Heart left ventricle (tissue), 16 donors: ENCODE data around the gene ITPR2. TPM values are rescaled to one million over a fixed set of nuclear protein-coding genes. Genes with fewer than 3 reads are reported as not detected.
A peak's percentile ranks its signal among the peaks of the same experiment; 100 is the strongest.

Source experiments
- ATAC-seq, 4 donors: fragments of 200-7000 bp; cut with Tn5 transposase; one replicate each; pipeline ENCODE4 v1.9.1; 2020 to 2022; ENCODE audit warnings: moderate library complexity in 4 of 4, mild to moderate bottlenecking in 3 of 4, moderate number of reproducible peaks in 1 of 4
- DNase-seq, 5 donors: peaks; one replicate each; pipeline ENCODE4 v3.0.0-alpha.2; 2020
- H3K27ac ChIP-seq, 12 donors: fragments of 200-600 bp; sonication (generic) in 4 of 12; one replicate each; pipeline versions ENCODE4 v1.5.0 to v1.8.0; 2016 to 2022; ENCODE audit warnings: mild to moderate bottlenecking in 2 of 12
- H3K27me3 ChIP-seq, 9 donors: fragments of 200-600 bp; sonication (generic) in 2 of 9; one replicate each; pipeline versions ENCODE4 v1.5.1 to v1.8.0; 2016 to 2022; ENCODE audit warnings: mild to moderate bottlenecking in 3 of 9
- H3K36me3 ChIP-seq, 9 donors: fragments of 200-600 bp; sonication (generic) in 2 of 9; one replicate each; pipeline versions ENCODE4 v1.5.0 to v1.8.0; 2018 to 2022; ENCODE audit warnings: mild to moderate bottlenecking in 2 of 9
- H3K4me1 ChIP-seq, 12 donors: fragments of 200-600 bp; sonication (generic) in 4 of 12; one replicate each; pipeline versions ENCODE4 v1.5.0 to v1.8.0; 2016 to 2022; ENCODE audit warnings: mild to moderate bottlenecking in 3 of 12
- H3K4me3 ChIP-seq, 12 donors: fragments of 200-600 bp; sonication (generic) in 4 of 12; one replicate each; pipeline versions ENCODE4 v1.5.0 to v1.8.0; 2017 to 2022; ENCODE audit warnings: mild to moderate bottlenecking in 9 of 12, moderate library complexity in 4 of 12
- H3K9me3 ChIP-seq, 12 donors: fragments of 200-600 bp; sonication (generic) in 4 of 12; one replicate each; pipeline versions ENCODE4 v1.5.0 to v1.8.0; 2016 to 2022; ENCODE audit warnings: mild to moderate bottlenecking in 1 of 12
- CTCF ChIP-seq, 12 donors: fragments of 200-600 bp; sonication (generic) in 4 of 12; IDR thresholded peaks; one replicate each; pipeline versions ENCODE4 v1.5.0 to v1.8.0; 2018 to 2022; ENCODE audit warnings: antibody characterized with exemption in 12 of 12, mild to moderate bottlenecking in 5 of 12
- POLR2A ChIP-seq, 2 donors: fragments of 450-650 bp; IDR thresholded peaks; one replicate each; pipeline ENCODE4 v1.6.1; 2017; ENCODE audit warnings: antibody characterized with exemption in 2 of 2, mild to moderate bottlenecking in 2 of 2, moderate library complexity in 2 of 2
- WGBS, 4 donors: extraction: QIAGEN DNeasy Blood & Tissue Kit in 2 of 4; methylation state at CpG; one replicate each; pipeline versions ENCODE4 v1.1.5 to v1.1.7; 2013 to 2018; 5-methylcytosine and 5-hydroxymethylcytosine counted together
- intact Hi-C, 10 donors: fragments of 100-400 bp; cut with DNase I; formaldehyde crosslinking; loops; one replicate each; pipeline versions ENCODE4 v1.11.1 to v1.14.2; 2022
- polyA plus RNA-seq, 2 donors: library from polyadenylated mRNA; stranded (reverse); fragments of 200-250 nt; gene quantifications; one replicate each; pipeline ENCODE4 v1.2.3, GENCODE V29; 2013
- total RNA-seq, 9 donors: library from RNA; depleted of rRNA in 2 of 9; stranded (reverse); fragments of >200 nt in 2 of 9; fragmentation: NEBNext Ultra II Directional in 3 of 9; extraction: Animal tissue kit (Norgen Biotek cat#: 25700) in 3 of 9; gene quantifications; one replicate each; pipeline versions ENCODE4 v1.1.0 to v1.2.4, GENCODE V29; 2016 to 2023
- donor health status: ischemic (EF 13 %, LVEDD 7.1; RV severe dilation, severe dysfunction).
- donor health status: healthy with polysubstance abuse.
- donor health status: DM: no; HTN: yes; CAD: no.
- donor health status: DM: no; HTN: no; CAD: no.
- donor health status: ischemic (EF 25% LVEDD 6.9; RV normal size, moderate dysfunction).
- donor health status: ischemic (EF 25% LVEDD 5.7; RV mildly dilated, moderate dysfunction).
- donor health status: healthy.
- donor health status: DM: yes; HTN: yes; CAD: no.
- donor health status: ischemic (EF 35%, LVEDD 5.7; RV mildly dilated, moderate dysfunction).
- donor health status: nonischemic (EF 11% LVEDD 7.7; RV severe dilation, severe dysfunction).
- donor health status: DM: yes; HTN: yes; CAD: no.
- donor health status: PGD.
- donor health status: ischemic (EF 29% LVEDD 5.4; RV normal size, mild dysfunction).
- donor health status: nonischemic (EF 23%, LVEDD 6.1; RV moderate dilation, normal function).

ITPR2 gene
- total and polyA plus RNA-seq, 11 donors, result 3.4 to 45.6 (median 11.8) TPM

DNA sequence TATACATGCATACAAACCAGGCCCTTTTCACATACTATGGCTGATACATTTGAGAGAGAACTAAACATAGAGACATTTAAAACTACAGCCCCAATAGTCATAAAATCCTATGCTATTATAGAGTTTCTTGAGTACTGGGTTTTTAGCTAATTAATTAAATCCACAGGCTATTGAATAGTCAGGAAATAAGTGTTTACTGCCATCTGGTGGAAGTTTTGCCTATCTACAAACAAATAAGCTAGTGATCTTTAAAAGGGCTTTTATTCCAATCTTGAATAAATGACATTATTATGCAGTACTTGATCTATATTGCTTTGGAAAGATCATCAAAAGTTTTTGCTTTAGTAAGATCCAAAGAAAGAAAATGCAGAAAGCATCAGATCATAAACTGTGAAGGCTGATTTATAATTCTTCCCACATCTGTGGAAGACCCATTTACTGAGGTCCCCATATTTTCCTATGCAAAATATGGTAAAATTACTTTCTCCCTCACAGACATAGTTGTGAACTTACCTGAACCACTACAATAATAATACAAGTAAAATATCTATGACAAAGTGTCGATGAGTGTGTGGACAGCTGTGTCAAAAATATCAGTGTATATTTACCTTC, 131.3 kb downstream of the ITPR2 start:
- no peaks in the 10 kb centered on the region for H3K27me3 ChIP-seq
- intact Hi-C loops, result loop anchor here in 4 of 10 donors (5.0 kb wide), 4 partner anchors 131 to 1264 kb away; partner anchors contain the start of gene ITPR2 (in 1 of the 4)
- 82 to 98% (median 96%) methylated on average over 1 of the region's 1 CpG for WGBS, 4 donors
- peaks cover 0 to 31% (median 12%) of the 10 kb centered on the region in 12 donors for H3K4me1 ChIP-seq
- ATAC-seq, result no peak
- TF ChIP-seq POLR2A (IDR thresholded peaks at IDR 0.05), result no peak
- TF ChIP-seq CTCF (IDR thresholded peaks at IDR 0.05), result peak; percentile 50 to 74 (median 64)
- DNase-seq, result no peak
- no peak overlapping the region for H3K4me3 ChIP-seq
- H3K9me3 ChIP-seq, result no peaks in the 10 kb centered on the region
- peaks cover 0 to 21% (median 4%) of the 10 kb centered on the region in 9 donors for H3K36me3 ChIP-seq
- no peak overlapping the region for H3K27ac ChIP-seq

DNA sequence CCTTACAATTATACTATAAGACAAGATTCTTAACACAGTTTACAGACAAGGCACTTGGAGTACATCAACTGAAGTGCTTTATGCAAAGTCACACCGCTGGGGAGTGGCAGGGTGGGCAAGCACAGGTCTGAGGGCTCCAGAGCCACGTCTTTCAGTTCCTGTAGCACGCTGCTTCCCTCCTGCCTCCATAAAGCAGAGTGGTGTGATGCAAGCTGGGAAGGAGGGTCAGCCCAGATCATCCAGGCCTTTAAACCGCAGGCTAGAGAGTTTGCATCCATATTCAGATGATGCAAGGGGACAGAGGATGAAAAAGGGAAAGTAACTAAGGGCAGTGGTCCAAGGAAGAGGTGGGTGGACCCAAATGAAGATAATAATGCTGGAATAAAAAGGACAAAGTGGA, 132.6 kb downstream of the ITPR2 start:
- no peak for DNase-seq
- Histone ChIP-seq H3K27ac (no peak overlapping the region), H3K4me1 (peaks cover 0 to 25% (median 12%) of the 10 kb centered on the region in 12 donors), H3K27me3 (no peaks in the 10 kb centered on the region), H3K36me3 (peaks cover 0 to 34% (median 12%) of the 10 kb centered on the region in 9 donors), H3K9me3 (no peaks in the 10 kb centered on the region), H3K4me3 (no peak overlapping the region)
- TF ChIP-seq POLR2A (IDR thresholded peaks at IDR 0.05) (no peak), CTCF (IDR thresholded peaks at IDR 0.05) (no peak)
- 84 to 93% (median 87%) methylated on average over 4 of the region's 4 CpGs for WGBS, 4 donors
- ATAC-seq, result no peak
- intact Hi-C loops, result loop anchor here in 4 of 10 donors (5.0 kb wide), 4 partner anchors 132 to 1263 kb away; partner anchors contain the start of gene ITPR2 (in 1 of the 4)

GRCh38 chr12:26699237-26699636, 133.8 kb downstream of the ITPR2 start:
- intact Hi-C loops, result loop anchor here in 1 of 10 donors (5.0 kb wide), 1 partner anchor 602 kb away; no protein-coding TSS in a partner anchor
- no peaks in the 10 kb centered on the region for H3K27me3 ChIP-seq

More at GRCh38 chr12:26699237-26699636, 133.8 kb downstream of the ITPR2 start:
- Histone ChIP-seq H3K9me3 (no peaks in the 10 kb centered on the region), H3K4me1 (peaks cover 0 to 14% (median 4%) of the 10 kb centered on the region in 12 donors), H3K4me3 (no peak overlapping the region), H3K27ac (no peak overlapping the region), H3K36me3 (peaks cover 0 to 44% (median 19%) of the 10 kb centered on the region in 9 donors)
- DNase-seq, result no peak
- TF ChIP-seq CTCF (IDR thresholded peaks at IDR 0.05) (no peak), POLR2A (IDR thresholded peaks at IDR 0.05) (no peak)
- WGBS, 4 donors, result 94 to 99% (median 97%) methylated on average over 2 of the region's 2 CpGs
- no peak for ATAC-seq
